ENCODE measurements around the gene SCG2.

Gene SCG2

DNA sequence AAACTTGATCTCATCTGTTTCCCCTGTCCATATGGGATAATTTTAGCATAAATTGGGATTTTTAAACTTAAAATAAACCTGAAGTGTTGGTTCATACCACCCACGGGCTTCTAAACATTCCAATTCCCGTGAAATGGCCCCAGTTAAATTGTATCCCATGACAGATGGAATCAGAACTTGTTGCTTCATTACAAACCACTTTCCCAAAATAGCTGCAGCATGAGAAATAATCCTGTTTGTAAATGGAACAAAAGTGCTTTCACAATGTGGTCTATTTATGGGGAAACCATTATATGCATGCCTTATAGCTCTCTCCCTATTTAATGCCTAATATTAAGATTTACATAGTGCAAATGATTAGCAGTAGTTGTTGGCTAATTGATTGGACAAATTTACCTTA lies 15.9 kb downstream of the SCG2 start:
- H3K4me3 ChIP-seq (ENCODE audit: low read depth, low read length), result no peak overlapping the region
- TF ChIP-seq, protein P1, sequence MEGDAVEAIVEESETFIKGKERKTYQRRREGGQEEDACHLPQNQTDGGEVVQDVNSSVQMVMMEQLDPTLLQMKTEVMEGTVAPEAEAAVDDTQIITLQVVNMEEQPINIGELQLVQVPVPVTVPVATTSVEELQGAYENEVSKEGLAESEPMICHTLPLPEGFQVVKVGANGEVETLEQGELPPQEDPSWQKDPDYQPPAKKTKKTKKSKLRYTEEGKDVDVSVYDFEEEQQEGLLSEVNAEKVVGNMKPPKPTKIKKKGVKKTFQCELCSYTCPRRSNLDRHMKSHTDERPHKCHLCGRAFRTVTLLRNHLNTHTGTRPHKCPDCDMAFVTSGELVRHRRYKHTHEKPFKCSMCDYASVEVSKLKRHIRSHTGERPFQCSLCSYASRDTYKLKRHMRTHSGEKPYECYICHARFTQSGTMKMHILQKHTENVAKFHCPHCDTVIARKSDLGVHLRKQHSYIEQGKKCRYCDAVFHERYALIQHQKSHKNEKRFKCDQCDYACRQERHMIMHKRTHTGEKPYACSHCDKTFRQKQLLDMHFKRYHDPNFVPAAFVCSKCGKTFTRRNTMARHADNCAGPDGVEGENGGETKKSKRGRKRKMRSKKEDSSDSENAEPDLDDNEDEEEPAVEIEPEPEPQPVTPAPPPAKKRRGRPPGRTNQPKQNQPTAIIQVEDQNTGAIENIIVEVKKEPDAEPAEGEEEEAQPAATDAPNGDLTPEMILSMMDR (IDR thresholded peaks at IDR 0.05; ENCODE audit: insufficient read depth, low read depth, low read length, missing control alignments), result no peak
- DNase-seq (ENCODE audit: low read depth), result no peak

DNA sequence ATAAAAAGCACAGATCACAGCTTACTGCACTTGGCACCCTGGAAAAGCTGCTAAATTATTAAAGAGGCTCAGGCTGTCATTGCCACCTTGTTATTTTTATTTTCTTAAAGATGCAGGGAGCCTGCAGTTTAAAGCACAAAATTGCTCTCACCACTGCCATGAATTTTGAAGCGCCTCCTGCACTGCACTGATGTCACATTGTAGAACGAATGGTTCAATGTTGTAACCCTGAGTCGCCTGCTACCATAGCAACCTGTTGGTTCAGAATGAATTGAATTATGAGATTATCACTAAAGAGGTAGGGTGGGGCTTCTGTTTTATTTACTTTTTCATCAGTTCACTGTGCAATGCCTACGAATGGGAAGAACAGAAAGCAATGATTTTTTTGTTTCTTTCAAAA lies 16.5 kb downstream of the SCG2 start:
- DNase-seq (ENCODE audit: low read depth), result no peak
- TF ChIP-seq, protein P1 (IDR thresholded peaks at IDR 0.05; ENCODE audit: insufficient read depth, low read depth, low read length, missing control alignments), result no peak
- no peak overlapping the region for H3K4me3 ChIP-seq (ENCODE audit: low read depth, low read length)

DNA sequence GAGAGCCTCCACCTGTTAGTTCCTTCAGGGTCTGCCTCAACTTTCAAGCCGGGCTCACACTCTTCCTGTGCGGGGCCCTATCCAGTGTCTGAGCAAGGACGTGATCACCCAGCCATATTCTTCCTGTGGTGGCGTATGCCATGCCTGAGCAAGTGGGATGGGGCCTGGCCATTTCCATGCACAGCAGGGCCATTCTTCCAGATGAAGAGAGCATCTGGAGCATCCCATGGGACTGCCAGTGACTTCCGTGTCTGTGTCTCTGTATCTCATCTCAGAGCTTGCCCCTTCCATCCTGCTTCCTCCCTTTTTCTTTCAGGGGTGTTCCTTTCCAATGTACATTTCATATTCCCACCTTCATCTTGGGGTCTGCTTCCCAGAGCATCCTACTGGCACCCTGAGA lies 20.2 kb downstream of the SCG2 start:
- no peak overlapping the region for H3K4me3 ChIP-seq (ENCODE audit: low read depth, low read length)
- TF ChIP-seq, protein P1 (IDR thresholded peaks at IDR 0.05; ENCODE audit: insufficient read depth, low read depth, low read length, missing control alignments), result no peak
- DNase-seq (ENCODE audit: low read depth), result no peak

DNA sequence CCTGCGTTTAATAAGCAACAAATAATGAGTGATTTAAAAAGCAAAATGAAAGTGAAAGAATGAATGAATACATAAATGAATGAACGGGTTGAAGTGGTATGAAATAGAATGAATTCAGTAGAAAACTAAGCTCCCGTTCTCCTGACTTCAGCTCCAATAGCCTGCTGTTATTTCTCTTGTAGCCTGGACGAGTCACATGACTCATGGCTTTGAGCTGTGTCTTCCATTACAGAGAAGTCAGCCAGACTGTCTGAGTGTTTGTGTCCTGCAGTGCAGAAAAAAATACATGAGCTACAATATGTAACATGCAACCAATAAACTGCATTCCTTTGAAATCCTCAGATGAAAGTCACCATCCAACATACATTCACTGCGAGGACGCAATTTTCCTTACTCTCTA lies 21.2 kb downstream of the SCG2 start:
- TF ChIP-seq, protein P1 (IDR thresholded peaks at IDR 0.05; ENCODE audit: insufficient read depth, low read depth, low read length, missing control alignments), result no peak
- H3K4me3 ChIP-seq (ENCODE audit: low read depth, low read length), result no peak overlapping the region
- DNase-seq (ENCODE audit: low read depth), result no peak

DNA sequence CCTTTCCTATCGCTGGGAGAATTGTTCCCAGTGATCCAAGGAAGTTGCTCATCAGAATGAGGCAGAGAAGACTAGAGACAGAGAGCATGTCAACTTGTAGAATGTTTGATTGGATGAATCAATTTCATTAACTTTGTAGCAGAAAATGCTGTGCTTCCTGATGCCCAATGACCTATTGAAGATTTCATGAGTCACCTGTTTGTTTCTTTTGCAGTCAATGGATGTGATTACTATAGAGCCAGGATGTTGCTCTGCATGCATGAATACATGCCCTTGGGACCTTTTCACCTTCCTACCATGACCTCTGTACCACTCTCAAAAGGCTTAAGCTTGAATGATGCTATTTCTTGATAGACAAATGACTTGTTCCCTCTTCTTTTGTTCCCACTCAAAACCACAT lies 23.3 kb downstream of the SCG2 start:
- DNase-seq (ENCODE audit: low read depth), result no peak
- TF ChIP-seq, protein P1 (IDR thresholded peaks at IDR 0.05; ENCODE audit: insufficient read depth, low read depth, low read length, missing control alignments), result no peak
- no peak overlapping the region for H3K4me3 ChIP-seq (ENCODE audit: low read depth, low read length)

DNA sequence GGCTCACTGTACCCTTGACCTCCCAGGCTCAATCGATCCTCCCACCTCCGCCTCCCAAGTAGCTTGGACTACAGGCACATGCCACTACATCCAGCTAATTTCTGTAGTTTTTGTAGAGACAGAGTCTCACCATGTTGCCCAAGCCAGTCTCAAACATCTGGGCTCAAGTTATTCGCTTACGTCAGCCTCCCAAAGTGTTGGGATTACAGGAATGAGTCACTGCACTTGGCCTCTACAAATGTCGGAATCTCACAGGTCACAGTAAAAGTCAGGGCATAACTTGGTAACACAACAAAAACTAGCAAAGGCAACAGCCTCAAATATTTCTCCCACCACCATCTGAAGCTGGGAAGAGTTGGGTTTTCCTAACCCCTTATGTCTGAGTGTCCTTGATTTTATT lies 25.3 kb downstream of the SCG2 start:
- no peak for DNase-seq (ENCODE audit: low read depth)
- TF ChIP-seq, protein P1 (IDR thresholded peaks at IDR 0.05; ENCODE audit: insufficient read depth, low read depth, low read length, missing control alignments), result no peak

DNA sequence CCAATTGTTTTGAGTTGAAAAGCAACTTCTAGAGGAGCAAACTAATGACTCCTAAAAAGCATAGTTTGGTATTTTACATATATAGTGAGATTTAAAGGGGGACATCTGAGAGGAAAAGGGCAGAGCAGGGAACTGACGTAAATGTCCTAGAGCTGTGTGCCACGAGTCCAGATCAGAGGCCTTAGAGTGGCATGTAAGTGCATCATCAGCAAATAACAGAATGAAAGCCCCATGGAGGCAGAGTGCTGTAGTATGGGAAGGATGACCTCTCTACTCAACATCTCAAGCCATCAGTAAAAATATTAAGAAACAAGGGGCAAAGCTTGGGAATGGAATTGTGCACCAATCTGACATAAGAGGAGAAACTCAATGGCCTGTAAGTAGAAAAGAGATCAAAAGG lies 31.4 kb downstream of the SCG2 start:
- no peak overlapping the region for H3K4me3 ChIP-seq (ENCODE audit: low read depth, low read length)
- DNase-seq (ENCODE audit: low read depth), result no peak
- TF ChIP-seq, protein P1 (IDR thresholded peaks at IDR 0.05; ENCODE audit: insufficient read depth, low read depth, low read length, missing control alignments), result no peak

More for the DNA sequence above, 25.3 kb downstream of the SCG2 start:
- no peak overlapping the region for H3K4me3 ChIP-seq (ENCODE audit: low read depth, low read length)

All from GM12865 (cell line).